Osteoblast (primary cell): Measurements from ENCODE around the gene PBX2. TPM values are rescaled to one million over a fixed set of nuclear protein-coding genes. Genes with fewer than 3 reads are reported as not detected.
"Not testable (repeated sequence)": the region's sequence is repeated elsewhere in the genome, so short reads cannot be mapped to it uniquely, and the experiment has no call there.

Source experiments
- DNase-seq: peaks from one replicate; pipeline ENCODE4 v3.0.0; 2011; ENCODE audit warnings: low spot score, mixed read lengths; ENCODE audit not compliant: insufficient read length; ENCODE audit errors: missing footprints
- H2AFZ ChIP-seq: 2 replicates; pipeline ENCODE4 v1.6.0; 2011; ENCODE audit warnings: mild to moderate bottlenecking, low read length
- H3K27ac ChIP-seq: 2 replicates; pipeline ENCODE4 v1.5.1; 2011; ENCODE audit warnings: mild to moderate bottlenecking, low read depth, low read length, moderate library complexity
- H3K27me3 ChIP-seq: 2 replicates; pipeline ENCODE4 v1.6.0; 2012; ENCODE audit warnings: mild to moderate bottlenecking, control low read depth, inconsistent platforms, low read length, moderate library complexity; ENCODE audit not compliant: insufficient read depth
- H3K36me3 ChIP-seq: 2 replicates; pipeline ENCODE4 v1.5.1; 2011; ENCODE audit warnings: mild to moderate bottlenecking, low read length, control low read depth, moderate library complexity; ENCODE audit not compliant: insufficient read depth
- H3K4me1 ChIP-seq: 2 replicates; pipeline ENCODE4 v1.5.1; 2011; ENCODE audit warnings: mild to moderate bottlenecking, low read length, control low read depth, moderate library complexity; ENCODE audit not compliant: insufficient read depth
- H3K4me2 ChIP-seq: 2 replicates; pipeline ENCODE4 v1.6.0; 2011; ENCODE audit warnings: mild to moderate bottlenecking, low read length; ENCODE audit not compliant: insufficient read depth
- H3K4me3 ChIP-seq: fragments of 200-600 bp; sonication (generic); 3 replicates; pipeline ENCODE4 v1.5.1; 2012; ENCODE audit warnings: mild to moderate bottlenecking, low read length, inconsistent platforms; ENCODE audit not compliant: insufficient read depth
- H3K79me2 ChIP-seq: 2 replicates; pipeline ENCODE4 v1.6.0; 2012; ENCODE audit warnings: mild to moderate bottlenecking, low read length, control low read depth, inconsistent platforms; ENCODE audit not compliant: insufficient read depth
- H3K9me3 ChIP-seq: 2 replicates; pipeline ENCODE4 v1.5.1; 2011; ENCODE audit warnings: low read depth, low read length, control low read depth
- H4K20me1 ChIP-seq: 2 replicates; pipeline ENCODE4 v1.6.0; 2012; ENCODE audit warnings: mild to moderate bottlenecking, low read length, control low read depth; ENCODE audit not compliant: insufficient read depth
- total RNA-seq: library from RNA; depleted of rRNA; stranded (reverse); fragments of >200 nt; gene quantifications from 2 replicates; pipeline ENCODE4 v1.2.3, GENCODE V29; 2012
- TF ChIP-seq, protein P1 (sequence below): IDR thresholded peaks from 2 replicates; pipeline ENCODE4 v1.5.1; 2011; ENCODE audit warnings: mild to moderate bottlenecking, low read depth, low read length, moderate library complexity; ENCODE audit errors: extremely low read depth

PBX2 gene
- total RNA-seq, 1 donor = 17.4 TPM

DNA sequence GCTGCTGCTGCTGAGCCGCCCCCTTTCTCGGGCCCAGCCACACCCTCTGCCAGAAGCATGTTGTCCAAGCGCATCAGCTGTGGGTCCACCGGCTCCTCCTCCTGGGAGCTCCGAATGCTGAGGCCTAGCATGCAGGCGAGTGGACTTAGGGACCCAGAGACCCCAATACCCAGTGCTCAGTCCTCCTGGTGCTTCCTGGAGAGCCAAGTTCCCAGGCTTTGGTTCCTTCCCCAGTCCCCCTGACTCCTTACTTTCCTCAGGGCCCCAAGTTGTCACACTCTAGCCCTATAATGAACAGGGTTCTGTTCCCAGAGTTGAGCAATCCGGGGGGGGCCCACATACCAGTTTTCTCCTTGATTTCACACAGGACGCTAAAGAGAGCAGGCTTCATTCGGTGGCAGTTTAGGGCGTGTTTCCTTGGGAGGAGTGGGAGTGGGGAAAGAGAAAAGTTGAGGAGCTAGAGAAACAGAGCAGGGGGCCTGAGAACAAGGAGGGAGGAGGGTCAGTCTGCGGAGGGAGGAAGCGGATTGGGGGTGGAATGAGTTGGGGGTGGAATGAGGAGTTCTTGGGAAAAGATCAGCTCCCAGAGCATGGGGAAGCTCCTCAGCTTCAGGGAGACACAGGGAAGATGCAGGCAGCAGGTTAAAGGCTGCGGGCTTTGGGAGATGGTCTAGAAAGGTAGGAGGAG is 1.5 kb downstream of the PBX2 start:
- H3K4me2 ChIP-seq = peak overlapping the region; percentile 78
- peak; percentile 66 for DNase-seq
- H4K20me1 ChIP-seq = no peaks in the 10 kb centered on the region
- TF ChIP-seq, protein P1, sequence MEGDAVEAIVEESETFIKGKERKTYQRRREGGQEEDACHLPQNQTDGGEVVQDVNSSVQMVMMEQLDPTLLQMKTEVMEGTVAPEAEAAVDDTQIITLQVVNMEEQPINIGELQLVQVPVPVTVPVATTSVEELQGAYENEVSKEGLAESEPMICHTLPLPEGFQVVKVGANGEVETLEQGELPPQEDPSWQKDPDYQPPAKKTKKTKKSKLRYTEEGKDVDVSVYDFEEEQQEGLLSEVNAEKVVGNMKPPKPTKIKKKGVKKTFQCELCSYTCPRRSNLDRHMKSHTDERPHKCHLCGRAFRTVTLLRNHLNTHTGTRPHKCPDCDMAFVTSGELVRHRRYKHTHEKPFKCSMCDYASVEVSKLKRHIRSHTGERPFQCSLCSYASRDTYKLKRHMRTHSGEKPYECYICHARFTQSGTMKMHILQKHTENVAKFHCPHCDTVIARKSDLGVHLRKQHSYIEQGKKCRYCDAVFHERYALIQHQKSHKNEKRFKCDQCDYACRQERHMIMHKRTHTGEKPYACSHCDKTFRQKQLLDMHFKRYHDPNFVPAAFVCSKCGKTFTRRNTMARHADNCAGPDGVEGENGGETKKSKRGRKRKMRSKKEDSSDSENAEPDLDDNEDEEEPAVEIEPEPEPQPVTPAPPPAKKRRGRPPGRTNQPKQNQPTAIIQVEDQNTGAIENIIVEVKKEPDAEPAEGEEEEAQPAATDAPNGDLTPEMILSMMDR = no peak
- peaks cover 21% of the 10 kb centered on the region for H3K79me2 ChIP-seq
- peaks cover 30% of the 10 kb centered on the region for H3K36me3 ChIP-seq
- H3K9me3 ChIP-seq = no peaks in the 10 kb centered on the region
- peaks cover 11% of the 10 kb centered on the region for H3K4me1 ChIP-seq
- H2AFZ ChIP-seq = no peak overlapping the region
- peak overlapping the region; percentile 47 for H3K27ac ChIP-seq
- peak overlapping the region; percentile 80 for H3K4me3 ChIP-seq
- H3K27me3 ChIP-seq = no peaks in the 10 kb centered on the region

DNA sequence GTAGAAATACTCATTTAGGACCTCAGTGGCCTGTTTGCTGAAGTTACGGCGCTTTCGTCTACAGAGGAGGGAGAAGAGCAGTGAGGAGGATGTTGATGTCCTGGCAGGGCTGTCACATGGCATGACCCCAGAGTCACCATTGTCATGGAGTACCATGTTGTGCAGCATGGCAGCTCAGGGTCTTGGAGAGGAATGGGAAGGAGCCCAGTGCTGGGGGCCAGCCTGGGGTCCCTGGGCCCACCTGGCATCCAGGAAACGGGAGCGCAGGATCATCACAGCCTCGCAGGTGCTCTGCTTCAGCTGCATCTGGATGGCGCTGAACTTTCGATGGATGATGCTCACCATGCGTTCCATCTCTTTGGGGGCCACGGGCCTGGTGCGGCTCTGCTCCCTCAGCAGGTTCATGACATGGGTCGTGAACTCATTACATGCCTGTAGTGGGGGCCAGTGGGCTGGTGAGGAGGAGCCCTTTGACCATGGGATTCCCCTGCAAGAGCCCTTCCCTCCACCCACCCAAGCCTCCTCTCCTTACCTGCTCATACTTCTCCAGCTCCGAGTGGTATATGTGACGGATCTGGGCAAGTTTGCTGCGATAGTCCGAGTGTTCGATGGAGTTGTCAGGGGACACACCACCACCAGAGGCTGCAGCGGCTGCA is 2.1 kb downstream of the PBX2 start:
- H3K27me3 ChIP-seq, H4K20me1 ChIP-seq, H3K27ac ChIP-seq, H2AFZ ChIP-seq, H3K9me3 ChIP-seq: not testable (repeated sequence)
- Histone ChIP-seq H3K36me3 (peaks cover 34% of the 10 kb centered on the region), H3K4me3 (peak overlapping the region; percentile 80), H3K4me1 (peaks cover 10% of the 10 kb centered on the region), H3K4me2 (peak overlapping the region; percentile 78), H3K79me2 (peaks cover 21% of the 10 kb centered on the region)
- DNase-seq = peak; percentile 62

DNA sequence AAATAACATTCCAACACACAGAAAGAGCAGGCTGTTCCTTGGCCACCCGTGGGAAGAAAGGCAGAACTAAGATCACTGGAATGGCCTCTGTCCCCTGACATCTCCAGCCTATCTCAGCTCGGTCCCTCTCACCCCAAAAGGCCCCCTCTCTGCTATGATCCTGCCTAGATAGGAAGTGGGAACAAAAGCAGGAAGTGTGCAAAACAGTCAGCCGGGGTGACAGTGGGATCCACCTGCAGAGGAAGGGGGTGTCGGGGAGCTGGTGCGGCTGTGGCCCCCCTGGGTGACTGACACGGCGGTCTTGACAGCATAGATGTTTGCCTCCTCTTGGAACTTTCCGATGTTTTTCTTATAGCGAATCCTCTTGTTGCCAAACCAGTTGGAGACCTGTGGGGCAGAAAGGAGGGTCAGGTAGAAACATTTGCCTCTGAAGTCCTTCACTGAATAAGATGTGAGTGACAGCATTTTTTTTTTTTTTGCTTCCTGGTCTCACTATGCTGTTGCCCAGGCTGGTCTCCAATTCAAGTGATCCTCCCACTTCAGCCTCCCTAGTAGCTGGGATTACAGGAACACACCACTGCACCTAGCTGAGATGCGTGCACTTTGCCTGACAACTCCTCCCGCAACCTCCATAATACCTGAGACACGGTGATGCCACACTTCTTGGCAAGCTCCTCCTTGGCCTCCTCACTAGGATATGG is 2.8 kb downstream of the PBX2 start:
- H3K4me2 ChIP-seq = no peak overlapping the region
- H2AFZ ChIP-seq = no peak overlapping the region
- H3K4me1 ChIP-seq = peaks cover 5% of the 10 kb centered on the region
- no peaks in the 10 kb centered on the region for H3K9me3 ChIP-seq
- peaks cover 40% of the 10 kb centered on the region for H3K36me3 ChIP-seq
- DNase-seq = peak; percentile 15
- TF ChIP-seq, protein P1 = no peak
- peak overlapping the region; percentile 51 for H3K27ac ChIP-seq
- no peak overlapping the region for H3K4me3 ChIP-seq
- H3K79me2 ChIP-seq = peaks cover 21% of the 10 kb centered on the region
- H4K20me1 ChIP-seq = no peaks in the 10 kb centered on the region
- no peaks in the 10 kb centered on the region for H3K27me3 ChIP-seq

DNA sequence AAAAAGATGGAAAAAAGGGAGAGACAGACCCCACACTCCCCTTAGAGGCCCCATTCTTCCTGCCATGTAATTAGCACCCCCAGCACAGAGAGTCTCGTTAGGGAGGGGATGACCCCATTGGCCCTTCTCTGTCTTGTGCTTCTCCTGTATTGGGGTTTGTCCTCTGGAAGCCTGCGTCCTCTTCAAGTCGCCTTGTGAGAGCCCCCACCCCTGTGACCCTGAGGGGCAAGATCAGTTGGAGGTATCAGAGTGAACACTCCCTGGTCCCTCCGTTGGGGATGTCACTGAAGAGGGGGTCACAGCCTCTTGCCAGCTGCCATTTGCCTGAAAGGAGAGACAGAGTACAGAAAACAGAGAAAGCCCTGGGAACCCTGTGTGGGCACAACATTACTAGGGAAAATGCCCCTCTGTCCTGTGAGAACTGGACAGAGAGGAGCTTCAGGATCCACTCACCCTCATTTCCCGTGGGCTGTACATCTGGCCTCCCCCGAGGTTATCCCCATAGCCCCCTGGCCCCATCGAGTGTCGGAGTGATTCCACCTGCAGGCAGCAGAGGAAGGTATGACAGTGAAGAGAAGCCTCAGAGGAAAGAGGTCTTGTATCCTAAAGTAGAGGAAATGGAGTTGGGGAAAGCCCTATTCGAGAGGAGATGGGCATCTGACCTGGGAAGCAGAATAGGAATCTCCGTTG is 3.7 kb downstream of the PBX2 start:
- not testable (repeated sequence) for H3K4me3 ChIP-seq, H2AFZ ChIP-seq, H3K27me3 ChIP-seq, H3K4me1 ChIP-seq, H3K4me2 ChIP-seq, H4K20me1 ChIP-seq, H3K9me3 ChIP-seq, DNase-seq
- H3K79me2 ChIP-seq = peaks cover 21% of the 10 kb centered on the region
- H3K36me3 ChIP-seq = peaks cover 40% of the 10 kb centered on the region
- H3K27ac ChIP-seq = peak overlapping the region; percentile 51

DNA sequence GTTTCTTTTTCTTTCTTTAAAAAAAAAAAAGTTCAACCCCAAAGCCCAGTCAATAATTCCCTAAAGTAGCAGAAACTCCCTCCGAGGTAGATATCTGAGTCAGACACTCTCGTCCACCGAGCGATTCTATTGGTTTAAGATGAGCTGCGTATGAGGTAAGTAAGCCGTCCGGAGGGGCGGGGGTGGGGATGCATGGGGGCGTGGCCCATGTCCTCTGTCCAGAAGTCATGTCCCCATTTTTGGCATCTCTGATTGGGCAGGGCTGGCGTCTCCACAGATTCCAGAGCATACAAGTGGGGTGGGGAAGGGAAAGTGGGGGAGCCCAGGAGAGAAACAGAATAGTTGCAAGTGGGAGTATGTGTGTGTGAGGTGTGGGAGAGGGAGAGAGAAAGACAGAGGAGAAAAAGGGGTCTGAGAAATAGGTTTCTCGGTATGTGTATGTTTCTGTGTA is 4.3 kb downstream of the PBX2 start:
- not testable (repeated sequence) for H3K4me2 ChIP-seq, H3K9me3 ChIP-seq, H3K27me3 ChIP-seq, H2AFZ ChIP-seq, H3K4me3 ChIP-seq, H4K20me1 ChIP-seq, H3K4me1 ChIP-seq
- peaks cover 45% of the 10 kb centered on the region for H3K36me3 ChIP-seq
- peaks cover 21% of the 10 kb centered on the region for H3K79me2 ChIP-seq
- DNase-seq = peak; percentile 95
- H3K27ac ChIP-seq = peak overlapping the region; percentile 51
